Memory B cell (primary cell): ENCODE data around the gene BMPR2.
A peak's percentile ranks its signal among the peaks of the same experiment; 100 is the strongest.

ENCODE experiments used
- ATAC-seq: fragments of 150-1000 bp; cut with Tn5 transposase; 2 replicates; pipeline ENCODE4 v1.10.0; 2021; ENCODE audit warnings: low read depth, mild to moderate bottlenecking, moderate library complexity
- DNase-seq, 2 donors: peaks; one replicate each; pipeline ENCODE4 v3.0.0; 2022; ENCODE audit warnings: low spot score in 2 of 2
- H3K27ac Mint-ChIP-seq: one replicate; pipeline ENCODE4 v1.8.0; 2022; ENCODE audit warnings: mild to moderate bottlenecking, moderate library complexity, mixed read lengths
- H3K27me3 Mint-ChIP-seq: one replicate; pipeline ENCODE4 v1.8.0; 2022; ENCODE audit warnings: mixed read lengths
- H3K36me3 Mint-ChIP-seq: one replicate; pipeline ENCODE4 v1.8.0; 2022; ENCODE audit warnings: mild to moderate bottlenecking, mixed read lengths
- H3K4me1 Mint-ChIP-seq: one replicate; pipeline ENCODE4 v1.8.0; 2022; ENCODE audit warnings: mixed read lengths
- H3K4me3 Mint-ChIP-seq: one replicate; pipeline ENCODE4 v1.8.0; 2022; ENCODE audit warnings: mild to moderate bottlenecking, moderate library complexity, mixed read lengths
- H3K9me3 Mint-ChIP-seq: one replicate; pipeline ENCODE4 v1.8.0; 2022; ENCODE audit warnings: mixed read lengths

The BMPR2 gene

GRCh38 chr2:202589582-202589949, 213.4 kb downstream of the BMPR2 start:
- Mint-ChIP-seq H3K9me3 (no peaks in the 10 kb centered on the region), H3K27me3 (no peaks in the 10 kb centered on the region), H3K36me3 (no peaks in the 10 kb centered on the region), H3K4me1 (peaks cover 13% of the 10 kb centered on the region), H3K4me3 (peak overlapping the region; percentile 9), H3K27ac (no peak overlapping the region)
- DNase-seq = no peak
- no peak for ATAC-seq

GRCh38 chr2:202592566-202592965, 216.4 kb downstream of the BMPR2 start:
- DNase-seq (no peak), ATAC-seq (no peak)
- Mint-ChIP-seq H3K9me3 (no peaks in the 10 kb centered on the region), H3K27ac (no peak overlapping the region), H3K27me3 (no peaks in the 10 kb centered on the region), H3K36me3 (no peaks in the 10 kb centered on the region), H3K4me3 (no peak overlapping the region), H3K4me1 (peaks cover 19% of the 10 kb centered on the region)

- DNase-seq (no peak), ATAC-seq (no peak)
- no peaks in the 10 kb centered on the region for H3K36me3 Mint-ChIP-seq
- no peaks in the 10 kb centered on the region for H3K27me3 Mint-ChIP-seq
- peaks cover 12% of the 10 kb centered on the region for H3K4me1 Mint-ChIP-seq
- no peaks in the 10 kb centered on the region for H3K9me3 Mint-ChIP-seq
- no peak overlapping the region for H3K4me3 Mint-ChIP-seq
- no peak overlapping the region for H3K27ac Mint-ChIP-seq
These were observed 223.0 kb downstream of the BMPR2 start for GRCh38 chr2:202599105-202599504.

- ATAC-seq = no peak
- no peak overlapping the region for H3K27ac Mint-ChIP-seq
- no peaks in the 10 kb centered on the region for H3K36me3 Mint-ChIP-seq
- H3K4me1 Mint-ChIP-seq = peaks cover 8% of the 10 kb centered on the region
- no peak overlapping the region for H3K4me3 Mint-ChIP-seq
- no peaks in the 10 kb centered on the region for H3K9me3 Mint-ChIP-seq
- DNase-seq = no peak
- H3K27me3 Mint-ChIP-seq = no peaks in the 10 kb centered on the region
These were observed 223.8 kb downstream of the BMPR2 start for GRCh38 chr2:202599911-202600310.

GRCh38 chr2:202604699-202605098, 228.6 kb downstream of the BMPR2 start:
- H3K27ac Mint-ChIP-seq = peak overlapping the region; percentile 55
- H3K9me3 Mint-ChIP-seq = no peaks in the 10 kb centered on the region
- ATAC-seq = peak; percentile 31

GRCh38 chr2:202605174-202605573, 229.0 kb downstream of the BMPR2 start:
- ATAC-seq = no peak
- Mint-ChIP-seq H3K9me3 (no peaks in the 10 kb centered on the region), H3K27me3 (no peaks in the 10 kb centered on the region), H3K36me3 (no peaks in the 10 kb centered on the region), H3K27ac (peak overlapping the region; percentile 55), H3K4me3 (no peak overlapping the region), H3K4me1 (peaks cover 27% of the 10 kb centered on the region)
- no peak for DNase-seq

More at GRCh38 chr2:202604699-202605098, 228.6 kb downstream of the BMPR2 start:
- Mint-ChIP-seq H3K27me3 (no peaks in the 10 kb centered on the region), H3K4me3 (no peak overlapping the region), H3K36me3 (no peaks in the 10 kb centered on the region), H3K4me1 (peaks cover 23% of the 10 kb centered on the region)
- no peak for DNase-seq

GRCh38 chr2:202608142-202608852, 232.2 kb downstream of the BMPR2 start:
- H3K27ac Mint-ChIP-seq = peak overlapping the region; percentile 86
- H3K36me3 Mint-ChIP-seq = no peaks in the 10 kb centered on the region
- DNase-seq = no peak
- peak overlapping the region; percentile 49 for H3K4me3 Mint-ChIP-seq
- H3K4me1 Mint-ChIP-seq = peaks cover 30% of the 10 kb centered on the region
- peak; percentile 82 for ATAC-seq
- H3K27me3 Mint-ChIP-seq = no peaks in the 10 kb centered on the region
- H3K9me3 Mint-ChIP-seq = no peaks in the 10 kb centered on the region

- DNase-seq = no peak
- H3K27me3 Mint-ChIP-seq = no peaks in the 10 kb centered on the region
- H3K27ac Mint-ChIP-seq = peak overlapping the region; percentile 86
- no peaks in the 10 kb centered on the region for H3K36me3 Mint-ChIP-seq
- H3K9me3 Mint-ChIP-seq = no peaks in the 10 kb centered on the region
- ATAC-seq = peak; percentile 74
- peaks cover 30% of the 10 kb centered on the region for H3K4me1 Mint-ChIP-seq
- H3K4me3 Mint-ChIP-seq = peak overlapping the region; percentile 19
These were observed 233.4 kb downstream of the BMPR2 start for GRCh38 chr2:202609381-202610145.

GRCh38 chr2:202610380-202610779, 234.3 kb downstream of the BMPR2 start:
- no peaks in the 10 kb centered on the region for H3K9me3 Mint-ChIP-seq
- H3K4me1 Mint-ChIP-seq = peaks cover 28% of the 10 kb centered on the region
- peak overlapping the region; percentile 86 for H3K27ac Mint-ChIP-seq
- no peaks in the 10 kb centered on the region for H3K27me3 Mint-ChIP-seq
- no peak overlapping the region for H3K4me3 Mint-ChIP-seq
- no peaks in the 10 kb centered on the region for H3K36me3 Mint-ChIP-seq
- ATAC-seq = no peak
- DNase-seq = no peak

- Mint-ChIP-seq H3K9me3 (no peaks in the 10 kb centered on the region), H3K4me1 (peaks cover 28% of the 10 kb centered on the region), H3K27me3 (no peaks in the 10 kb centered on the region), H3K36me3 (no peaks in the 10 kb centered on the region), H3K27ac (no peak overlapping the region), H3K4me3 (no peak overlapping the region)
- ATAC-seq (no peak), DNase-seq (no peak)
These were observed 236.0 kb downstream of the BMPR2 start for GRCh38 chr2:202612145-202612544.

- H3K9me3 Mint-ChIP-seq = no peaks in the 10 kb centered on the region
- H3K27me3 Mint-ChIP-seq = no peaks in the 10 kb centered on the region
- H3K4me3 Mint-ChIP-seq = no peak overlapping the region
- H3K27ac Mint-ChIP-seq = no peak overlapping the region
- no peaks in the 10 kb centered on the region for H3K36me3 Mint-ChIP-seq
- H3K4me1 Mint-ChIP-seq = peaks cover 20% of the 10 kb centered on the region
- ATAC-seq (no peak), DNase-seq (no peak)
These were observed 237.4 kb downstream of the BMPR2 start for GRCh38 chr2:202613479-202613878.
